GM21717 (cell line): ENCODE data around the gene HNRNPL.
"Not testable (repeated sequence)": the region's sequence is repeated elsewhere in the genome, so short reads cannot be mapped to it uniquely, and the experiment has no call there.

Experiments used
- ATAC-seq: cut with Tn5 transposase; IDR thresholded peaks from one replicate; pipeline ENCODE4 v1.9.1; 2021; ENCODE audit warnings: mild to moderate bottlenecking, moderate library complexity; ENCODE audit not compliant: unreplicated experiment

HNRNPL gene

GRCh38 chr19:38805180-38805579 lies 44.6 kb downstream of the HNRNPL start:
- no peak for ATAC-seq

DNA sequence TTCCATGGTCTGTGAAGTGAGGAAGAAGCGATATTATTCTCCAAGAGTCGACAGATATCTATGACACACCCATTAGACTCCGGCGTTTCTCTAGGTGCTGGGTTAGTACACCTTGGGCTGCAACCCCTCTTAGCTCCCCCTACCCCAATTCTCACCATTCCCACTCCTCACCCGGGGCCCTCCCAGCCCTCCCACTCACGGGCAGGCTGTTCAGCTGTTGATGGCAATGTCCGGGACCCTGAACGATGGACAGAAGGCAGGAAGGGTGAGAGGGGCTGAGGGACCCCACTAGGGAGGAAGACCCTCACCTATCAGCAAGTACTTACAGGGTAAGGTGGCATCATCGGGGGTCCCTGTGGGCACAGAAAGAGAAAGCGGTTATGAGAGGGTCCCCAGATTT lies 46.2 kb downstream of the HNRNPL start:
- ATAC-seq, result no peak

GRCh38 chr19:38801359-38802095 lies 48.3 kb downstream of the HNRNPL start:
- no peak for ATAC-seq

GRCh38 chr19:38800577-38801347 lies 49.0 kb downstream of the HNRNPL start:
- ATAC-seq, result no peak

DNA sequence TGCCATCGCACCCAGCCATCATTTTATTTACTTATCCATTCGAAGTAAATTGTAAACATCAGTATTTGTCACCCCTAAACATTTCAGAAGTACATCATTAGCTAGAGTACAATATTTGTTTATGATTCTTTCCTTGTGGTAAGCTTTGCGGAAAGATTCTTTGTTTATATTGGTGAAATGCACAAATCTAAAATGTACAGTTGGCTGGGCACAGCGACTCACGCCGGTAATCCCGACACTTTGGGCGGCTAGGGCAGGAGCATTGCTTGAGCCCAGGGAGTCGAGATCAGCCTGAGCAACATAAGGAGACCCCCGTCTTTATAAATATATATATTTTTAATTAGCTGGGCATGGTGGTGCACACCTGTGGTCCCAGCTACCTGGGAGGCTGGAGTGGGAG lies 50.7 kb downstream of the HNRNPL start:
- no peak for ATAC-seq

DNA sequence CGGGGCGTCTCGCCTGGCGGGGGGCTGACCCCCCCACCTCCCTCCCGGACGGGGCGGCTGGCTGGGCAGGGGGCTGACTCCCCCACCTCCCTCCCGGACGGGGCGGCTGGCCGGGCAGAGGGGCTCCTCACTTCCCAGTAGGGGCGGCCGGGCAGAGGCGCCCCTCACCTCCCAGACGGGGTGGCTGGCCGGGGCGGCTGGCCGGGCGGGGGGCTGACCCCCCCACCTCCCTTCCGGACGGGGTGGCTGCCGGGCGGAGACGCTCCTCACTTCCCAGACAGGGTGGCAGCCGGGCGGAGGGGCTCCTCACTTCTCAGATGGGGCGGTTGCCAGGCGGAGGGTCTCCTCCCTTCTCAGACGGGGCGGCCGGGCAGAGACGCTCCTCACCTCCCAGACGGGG lies 52.0 kb downstream of the HNRNPL start:
- ATAC-seq, result not testable (repeated sequence)

DNA sequence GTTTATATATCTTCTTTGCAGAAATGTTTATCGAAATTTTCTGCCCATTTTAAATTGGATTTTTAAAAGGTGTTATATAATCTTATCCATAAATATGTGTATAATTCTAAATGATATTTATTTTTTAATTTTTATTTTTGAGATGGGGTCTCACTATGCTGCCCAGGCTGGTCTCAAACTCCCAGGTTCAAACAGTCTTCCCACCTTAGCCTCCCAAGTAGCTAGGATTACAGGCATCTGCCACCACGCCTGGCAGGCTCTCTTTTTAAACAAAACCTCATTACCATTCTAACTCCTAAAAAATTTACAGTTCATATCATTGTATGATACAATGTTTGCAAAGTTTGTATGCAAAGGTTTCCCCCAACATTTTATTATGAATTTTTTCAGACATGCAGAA lies 53.6 kb downstream of the HNRNPL start:
- no peak for ATAC-seq

DNA sequence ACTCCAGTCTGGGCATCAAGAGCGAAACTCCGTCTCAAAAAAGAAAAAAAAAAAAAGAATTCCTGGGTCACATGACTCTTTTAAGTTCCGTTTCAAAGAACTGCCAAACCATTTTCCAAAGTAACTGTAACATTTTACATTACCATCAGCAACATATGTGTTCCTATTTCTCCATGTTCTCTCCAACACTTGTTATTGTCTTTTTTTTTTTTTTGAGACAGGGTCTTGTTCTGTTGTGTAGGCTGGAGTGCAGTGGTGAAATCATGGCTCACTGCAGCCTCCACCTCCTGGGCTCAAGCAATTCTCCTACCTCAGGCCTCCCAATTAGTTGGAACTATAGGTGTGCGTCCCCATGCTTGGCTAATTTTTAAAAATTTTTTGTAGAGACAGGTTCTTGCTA lies 54.2 kb downstream of the HNRNPL start:
- ATAC-seq, result no peak

DNA sequence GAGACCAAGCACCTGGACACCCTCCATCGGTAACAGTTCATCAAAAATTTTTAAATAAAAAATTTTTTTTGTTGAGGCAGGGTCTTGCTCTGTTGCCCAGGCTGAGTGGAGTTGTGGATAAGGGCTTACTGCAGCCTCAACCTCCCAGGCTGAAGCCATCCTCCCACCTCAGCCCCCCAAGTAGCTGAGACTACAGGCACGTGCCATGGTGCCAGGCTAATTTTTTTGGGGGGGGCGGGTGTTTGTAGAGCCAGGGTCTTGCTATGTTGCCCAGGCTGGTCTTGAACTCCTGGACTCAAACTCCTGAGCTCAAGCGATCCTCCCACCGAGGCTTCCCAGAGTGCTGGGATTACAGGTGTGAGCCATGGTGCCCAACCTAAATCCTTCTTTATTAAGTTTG lies 56.1 kb downstream of the HNRNPL start:
- no peak for ATAC-seq

DNA sequence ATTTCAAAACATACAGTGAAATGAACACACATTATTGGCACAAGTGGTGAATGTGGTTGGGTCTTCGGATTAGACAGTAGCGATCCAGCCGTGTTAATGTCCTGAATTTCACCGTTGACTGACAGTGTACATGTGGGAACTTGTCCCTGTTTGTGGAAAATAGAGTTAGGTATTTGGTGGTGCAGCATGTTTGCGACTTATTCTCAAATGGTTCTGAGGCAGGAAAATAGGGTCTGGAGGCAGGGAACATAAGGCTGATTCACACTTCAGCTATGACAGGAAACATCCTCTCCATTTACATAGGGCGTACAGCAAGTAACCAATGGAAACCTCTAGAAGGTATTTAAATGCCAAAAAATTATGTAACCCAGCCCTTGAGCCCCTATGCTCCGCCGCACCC lies 56.6 kb downstream of the HNRNPL start:
- ATAC-seq, result no peak

DNA sequence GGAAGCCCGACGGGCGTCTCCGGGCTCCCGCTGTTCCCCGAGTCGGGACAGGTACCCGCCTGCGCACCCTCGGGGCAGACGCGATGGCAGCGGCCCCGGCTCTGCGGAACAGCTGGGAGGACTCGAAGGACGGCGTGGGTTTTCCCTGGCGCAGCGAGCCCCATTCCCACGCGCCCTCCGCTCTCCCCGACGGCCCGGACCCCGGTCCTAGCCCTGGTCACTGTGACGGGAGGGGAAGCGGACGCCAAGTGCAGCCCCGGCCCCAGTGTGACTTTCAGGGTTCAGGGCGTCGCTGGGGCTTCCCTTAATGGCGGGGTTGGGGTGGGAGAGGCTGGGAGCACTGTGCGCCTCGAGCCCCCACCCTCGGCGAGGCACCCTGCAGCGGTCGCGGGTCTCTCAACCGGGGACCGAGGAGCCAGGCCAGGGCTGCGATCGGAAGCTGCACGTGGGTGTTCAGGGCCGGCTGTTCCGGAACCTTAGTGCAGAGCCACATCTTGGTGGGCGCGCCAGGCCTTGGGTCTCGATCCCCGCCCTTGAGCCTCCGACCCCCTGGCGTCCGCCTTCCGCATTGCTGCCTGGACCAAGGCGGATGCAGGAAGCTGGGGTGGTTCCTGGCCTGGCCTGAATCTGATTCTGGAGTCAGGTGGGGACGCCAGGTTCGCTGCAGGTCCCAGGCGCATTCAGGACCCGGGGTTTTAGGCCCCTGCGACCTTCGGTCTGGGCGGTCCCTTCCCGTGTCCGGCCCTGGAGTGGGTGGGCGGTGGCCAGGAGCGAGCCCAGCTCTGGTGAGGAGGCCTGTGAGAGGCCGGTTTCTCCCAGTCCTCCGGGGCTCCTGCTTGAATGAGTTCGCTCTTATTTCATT lies 57.3 kb downstream of the HNRNPL start:
- ATAC-seq, result no peak

- peak; percentile 52 for ATAC-seq
These were observed 58.2 kb downstream of the HNRNPL start for GRCh38 chr19:38791451-38792064.

DNA sequence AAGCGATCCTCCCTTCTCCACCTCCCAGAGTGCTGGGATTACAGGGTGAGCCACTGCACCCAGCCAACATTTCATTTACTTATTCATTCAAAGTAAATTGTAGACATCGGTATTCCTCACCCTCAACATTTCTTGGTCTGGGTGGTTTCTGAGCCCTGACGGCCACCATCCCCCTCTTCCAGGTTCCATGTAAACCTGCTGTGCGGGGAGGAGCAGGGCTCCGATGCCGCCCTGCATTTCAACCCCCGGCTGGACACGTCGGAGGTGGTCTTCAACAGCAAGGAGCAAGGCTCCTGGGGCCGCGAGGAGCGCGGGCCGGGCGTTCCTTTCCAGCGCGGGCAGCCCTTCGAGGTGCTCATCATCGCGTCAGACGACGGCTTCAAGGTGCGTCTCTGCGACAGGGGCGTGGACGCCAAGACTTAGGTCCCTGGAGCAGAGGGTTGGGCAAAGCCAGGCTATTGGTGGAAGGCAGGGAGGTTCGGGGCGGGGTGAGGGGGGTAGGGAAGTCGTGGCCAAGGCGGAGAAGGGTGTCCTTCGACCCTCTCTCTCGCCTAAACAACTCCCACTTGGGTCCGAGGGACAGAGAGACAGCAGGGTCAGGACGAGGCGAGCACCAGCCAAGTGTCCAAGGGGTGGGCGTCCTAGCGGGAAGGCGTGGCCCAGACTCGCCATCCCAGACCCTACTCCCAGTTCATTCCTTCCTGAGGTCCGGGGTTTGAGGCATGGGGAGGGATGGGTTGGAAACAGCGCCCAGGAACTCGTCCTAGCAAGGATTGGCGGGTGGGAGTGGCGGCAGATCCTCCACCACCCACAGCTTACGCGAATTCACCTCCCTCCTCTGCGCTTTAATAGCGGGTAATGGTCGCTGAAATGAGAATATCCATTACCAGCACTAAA lies 59.0 kb downstream of the HNRNPL start:
- ATAC-seq, result not testable (repeated sequence)

DNA sequence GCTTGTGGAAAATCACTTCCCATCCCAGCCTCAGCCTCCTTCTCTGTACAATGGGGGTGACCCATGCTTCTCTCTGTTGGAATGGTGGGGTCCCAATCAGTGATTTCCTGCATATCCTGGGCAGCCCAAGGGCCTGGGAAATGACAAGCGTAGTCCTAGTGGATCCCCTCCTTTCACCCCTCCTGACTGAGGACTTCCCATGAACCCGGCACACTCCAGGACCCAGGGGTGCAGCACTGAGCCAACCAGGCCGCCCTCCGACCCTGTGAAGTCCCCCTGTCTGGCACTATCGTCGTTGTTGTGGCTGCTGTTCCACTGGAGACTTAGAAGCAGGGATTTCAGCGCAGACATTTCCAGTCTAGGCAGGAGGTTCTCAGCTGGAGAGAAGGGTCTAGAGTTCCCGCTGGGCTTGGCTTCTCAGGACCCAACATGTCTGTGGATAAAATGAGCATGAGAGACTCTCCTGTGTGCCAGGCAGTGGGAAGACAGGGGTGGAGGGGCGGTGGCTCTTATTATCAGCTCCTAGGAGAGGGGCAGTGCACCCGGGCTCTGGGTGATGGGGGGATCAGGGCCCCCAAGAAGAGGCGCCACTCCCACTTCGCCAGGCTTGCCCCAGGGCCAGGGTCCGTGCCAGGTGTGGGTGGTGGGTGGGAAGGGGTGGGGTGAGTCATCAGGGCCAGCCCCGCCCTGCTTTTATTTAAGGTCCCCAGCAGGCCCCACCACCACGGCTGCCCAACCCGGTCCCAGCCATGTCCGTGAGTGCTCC lies 61.1 kb downstream of the HNRNPL start, which contains the start of gene LGALS7B:
Gene LGALS7B, plus strand, starts transcription at position 723 of the 766 bp plus-strand sequence. Its CDS starts 27 bp downstream, at position 750.
- no peak for ATAC-seq

GRCh38 chr19:38786572-38787265 lies 63.1 kb downstream of the HNRNPL start:
- no peak for ATAC-seq
